NCI-H2081 (cell line): ENCODE data around the gene VTN.

Source experiments
- DNase-seq, 2 experiments: peaks; one replicate each; lab custom pipeline; 2025; lab: John Stamatoyannopoulos, UW

VTN gene

DNA sequence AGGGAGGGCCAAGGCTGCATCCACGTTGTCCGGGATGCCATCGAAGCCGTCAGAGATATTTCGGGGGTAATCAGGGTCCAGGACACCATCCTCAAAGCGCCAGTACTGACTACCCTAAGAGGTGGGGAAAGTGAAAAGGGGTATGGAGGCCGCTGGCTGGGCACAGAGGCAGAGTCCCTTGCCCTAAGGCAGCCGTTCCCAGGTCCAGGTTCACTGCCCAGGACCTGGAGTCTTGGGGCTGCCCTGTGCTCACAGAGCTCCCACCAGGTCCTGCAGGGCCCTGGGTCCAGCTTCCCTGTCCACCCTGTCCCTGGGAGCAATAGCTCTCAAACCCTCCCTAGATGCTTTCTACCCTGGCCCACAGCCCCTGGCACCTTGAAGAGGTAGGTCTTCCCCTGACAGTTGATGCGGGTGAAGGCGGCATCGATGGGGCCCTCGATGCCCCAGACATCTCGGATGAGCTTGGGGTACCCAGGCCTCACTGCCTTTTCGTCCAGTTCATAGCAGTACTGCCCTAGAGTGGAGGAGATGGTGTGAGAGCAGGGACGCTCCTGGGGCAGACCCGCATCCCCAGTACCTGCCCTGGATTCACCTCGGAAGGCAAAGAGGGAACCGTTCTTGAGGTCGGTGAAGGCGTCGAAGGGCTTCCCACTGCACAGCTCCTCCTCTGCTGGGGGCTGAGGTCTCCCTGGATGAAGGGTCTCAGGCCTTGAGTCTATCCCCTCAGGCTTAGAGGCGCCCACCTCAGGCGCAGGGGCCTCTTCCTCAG is 1.0 kb downstream of the VTN start:
- no peak for DNase-seq

DNA sequence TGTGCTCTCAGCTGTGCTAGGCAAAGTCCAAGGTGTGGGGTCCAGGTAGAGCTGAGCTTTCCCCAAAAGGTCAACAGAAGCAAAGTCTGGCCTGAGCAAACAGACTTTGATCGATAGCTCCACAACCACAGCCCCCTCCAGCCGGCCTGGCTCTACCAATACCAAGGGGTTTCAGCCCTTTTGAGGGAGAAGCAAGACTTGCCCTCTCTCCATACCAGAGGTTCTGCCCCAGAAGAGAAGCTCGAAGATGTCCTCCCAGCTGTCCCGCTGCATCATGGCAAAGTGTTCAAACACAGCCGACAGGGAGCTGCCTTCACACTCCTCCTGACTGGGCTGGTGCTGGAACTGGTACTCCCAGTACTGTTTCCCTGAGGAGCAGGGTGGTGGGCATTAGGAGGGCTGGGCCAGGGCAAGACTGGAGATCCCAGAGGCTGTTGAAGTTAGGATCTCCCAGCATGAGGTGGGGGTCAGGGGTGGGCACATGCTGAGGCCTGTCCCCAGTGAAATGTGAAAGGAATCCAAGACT is 1.7 kb downstream of the VTN start:
- DNase-seq = no peak

DNA sequence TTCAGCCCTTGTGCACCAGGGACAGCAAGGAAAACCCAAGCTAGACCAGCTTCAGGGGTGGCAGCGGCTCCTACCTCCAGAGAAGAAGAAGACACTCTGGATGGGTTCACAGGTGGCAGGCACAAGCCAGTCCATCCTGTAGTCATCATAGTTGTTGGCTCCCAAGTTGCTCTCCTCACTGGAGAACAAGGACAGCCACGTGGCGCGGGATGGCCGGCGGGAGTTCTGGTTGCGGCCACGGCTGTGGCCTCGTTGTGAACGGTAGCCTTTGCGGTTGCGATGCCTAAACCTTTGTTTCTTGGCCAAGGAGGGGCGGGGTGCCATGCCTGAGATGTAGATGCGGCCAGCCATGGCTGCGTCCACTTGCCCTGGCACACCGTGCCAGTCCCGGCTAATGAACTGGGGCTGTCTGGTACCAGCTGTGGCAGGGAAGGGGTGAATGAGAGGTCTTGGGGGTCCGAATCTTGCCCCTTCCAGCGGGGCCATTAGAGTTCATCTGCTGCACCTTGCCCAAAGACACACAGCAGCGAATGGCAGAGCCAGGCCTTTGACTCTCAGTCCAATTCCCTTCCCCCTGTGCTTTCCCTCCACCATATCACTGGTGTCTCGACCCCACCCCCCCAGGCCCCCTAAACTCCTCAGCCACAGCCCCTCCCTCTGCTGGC is 2.3 kb downstream of the VTN start:
- no peak for DNase-seq

DNA sequence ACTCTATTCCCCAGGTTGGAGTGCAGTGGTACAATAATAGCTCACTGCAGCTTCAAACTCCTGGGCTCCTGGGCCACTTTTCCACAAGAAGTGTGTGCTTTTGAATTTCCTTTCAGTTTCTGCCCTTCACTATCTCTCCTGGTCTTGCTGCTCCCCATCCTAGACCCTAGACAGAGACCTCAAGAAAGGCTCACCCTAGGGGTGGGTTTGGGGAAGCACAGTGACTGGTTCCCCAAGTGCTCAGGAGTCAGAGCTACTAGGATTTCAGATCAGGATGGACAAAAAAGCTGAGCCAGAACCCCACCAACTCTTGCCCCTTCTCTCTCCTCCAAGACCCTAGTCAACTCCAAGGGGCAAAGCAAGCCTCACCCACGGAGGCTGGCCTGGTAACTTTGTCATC is 3.5 kb downstream of the VTN start:
- DNase-seq = no peak

DNA sequence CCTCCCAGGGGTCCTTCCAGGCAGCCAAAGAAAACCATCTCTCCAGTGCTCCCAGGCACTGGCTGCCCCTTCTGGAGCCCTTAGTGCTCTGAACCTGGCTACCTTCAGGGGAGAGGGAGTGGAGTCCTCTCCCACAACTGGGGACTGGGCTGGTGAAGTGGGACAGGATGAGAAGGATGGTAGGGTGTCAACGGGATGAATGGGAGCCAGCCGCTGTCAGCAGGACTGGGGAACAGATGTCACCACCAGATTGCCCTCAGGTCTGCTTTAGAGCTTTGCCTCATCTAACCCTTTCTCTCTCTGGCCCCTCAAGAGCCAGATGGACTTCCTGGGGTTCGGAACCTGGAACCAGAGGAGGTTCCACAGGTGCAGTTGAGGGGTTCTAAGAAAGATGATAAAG is 4.6 kb downstream of the VTN start:
- DNase-seq = no peak

DNA sequence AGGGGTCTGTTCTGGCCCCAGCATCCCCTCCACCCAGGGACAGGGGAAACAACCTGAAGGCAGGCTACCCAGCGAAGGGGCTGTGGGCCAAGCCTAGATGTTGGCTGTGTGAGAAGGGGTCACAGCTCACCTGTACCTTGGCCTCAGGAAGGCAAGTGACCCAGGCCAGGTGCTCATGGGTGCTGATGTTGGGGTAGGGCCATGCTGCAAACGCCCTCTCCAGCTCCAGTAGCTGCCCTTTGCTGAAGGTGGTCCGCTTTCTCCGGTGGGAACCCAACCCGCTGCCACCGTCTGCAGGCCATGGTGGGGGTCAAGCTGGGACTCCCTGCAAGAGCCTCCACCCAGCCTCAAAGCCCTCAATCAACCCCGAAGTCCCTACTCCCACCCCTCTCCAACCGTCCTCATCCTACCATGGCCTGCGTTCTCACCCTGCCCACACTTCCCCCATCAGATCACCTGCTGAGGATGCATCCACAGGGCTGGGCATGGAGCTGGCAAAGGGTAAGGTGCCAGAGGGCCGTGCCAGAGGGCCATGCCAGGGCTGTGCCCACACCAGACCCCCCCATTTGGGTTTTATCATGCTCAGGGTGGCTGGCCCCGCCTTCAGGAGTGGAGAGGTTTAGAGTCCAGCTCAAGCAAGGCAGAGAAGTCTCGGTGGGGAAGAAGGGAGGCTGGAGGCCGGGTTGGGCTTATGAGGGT is 5.3 kb downstream of the VTN start, which contains the start of gene SEBOX:
Gene SEBOX (minus strand): TSS at position 535 of the 699 bp plus-strand sequence. CDS start 48 bp downstream, at position 487.
- no peak for DNase-seq

DNA sequence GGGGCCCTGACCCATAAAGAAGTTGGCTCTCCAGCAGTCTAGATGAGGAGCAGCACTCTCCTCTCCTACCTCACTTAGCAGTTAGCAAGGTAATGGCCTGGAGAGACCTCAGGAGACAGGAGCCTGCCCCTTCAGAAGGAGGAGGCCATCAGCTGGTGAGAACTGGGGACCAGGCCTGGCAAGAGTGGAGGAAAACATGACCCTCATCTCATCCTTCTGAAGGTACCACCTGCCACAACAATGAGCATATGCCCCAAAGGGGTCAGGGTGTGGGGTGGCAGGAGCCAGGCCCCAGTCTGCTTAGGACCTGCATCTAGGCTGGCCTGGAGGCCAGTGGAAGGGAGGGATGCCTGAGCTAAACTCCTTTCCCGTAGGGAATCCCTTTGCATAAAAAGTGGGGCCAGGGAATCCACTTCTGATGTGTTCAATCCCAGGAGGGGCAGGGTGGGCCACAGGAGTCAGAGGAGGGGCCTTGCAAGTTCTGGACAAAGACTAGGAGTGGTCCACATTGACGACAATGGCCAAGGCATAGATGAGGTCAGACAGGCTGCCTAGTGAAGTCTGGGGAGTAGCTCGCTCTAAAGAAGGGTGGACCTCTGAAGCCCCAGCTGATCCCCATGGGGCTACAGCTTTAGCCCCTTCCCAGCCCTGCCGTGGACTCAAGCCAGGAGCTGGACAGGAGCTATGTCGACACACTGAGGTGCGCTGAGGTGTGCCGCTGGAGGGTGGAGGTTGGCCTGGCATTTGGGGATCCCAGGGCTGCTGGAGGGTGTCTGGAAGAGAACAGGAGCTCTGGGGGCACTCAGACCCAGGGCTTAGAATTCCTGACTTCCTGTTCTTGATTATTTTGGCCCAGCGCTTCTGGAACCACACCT is 6.1 kb downstream of the VTN start:
- DNase-seq = no peak

DNA sequence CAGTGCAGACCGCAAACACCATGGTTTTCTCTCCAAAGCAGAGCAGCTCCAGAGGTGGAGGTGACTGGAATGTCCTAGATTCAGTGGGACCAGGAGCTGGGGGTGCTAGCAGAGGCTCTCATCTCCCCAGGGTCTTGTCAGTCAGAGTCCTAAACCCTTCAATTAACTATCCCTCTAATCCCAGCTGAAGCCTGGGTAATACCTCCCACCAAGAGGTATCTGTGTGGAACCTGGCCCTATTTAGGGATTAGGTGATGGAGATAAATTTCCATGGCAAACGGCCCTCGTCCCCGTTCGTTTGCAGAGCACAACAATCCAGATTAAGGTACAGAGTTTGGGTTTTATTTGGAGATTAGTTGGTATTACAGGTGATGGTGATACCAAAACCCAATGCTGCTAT is 6.9 kb downstream of the VTN start:
- no peak for DNase-seq

DNA sequence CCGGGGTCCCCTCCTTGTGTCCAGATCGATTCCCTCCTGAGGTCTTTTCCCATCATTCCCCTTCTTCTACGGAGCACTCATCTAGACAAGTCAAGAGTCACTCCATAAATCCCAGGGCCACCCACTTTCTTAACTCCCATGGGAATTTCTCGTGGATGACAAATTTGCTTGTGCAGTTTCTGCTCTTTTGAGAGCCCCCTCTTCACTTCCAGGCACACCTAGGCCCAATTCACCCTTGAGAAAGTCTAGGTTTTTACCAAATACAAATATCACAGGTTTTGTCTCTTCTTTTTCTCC is 12.3 kb downstream of the VTN start:
- DNase-seq = no peak

DNA sequence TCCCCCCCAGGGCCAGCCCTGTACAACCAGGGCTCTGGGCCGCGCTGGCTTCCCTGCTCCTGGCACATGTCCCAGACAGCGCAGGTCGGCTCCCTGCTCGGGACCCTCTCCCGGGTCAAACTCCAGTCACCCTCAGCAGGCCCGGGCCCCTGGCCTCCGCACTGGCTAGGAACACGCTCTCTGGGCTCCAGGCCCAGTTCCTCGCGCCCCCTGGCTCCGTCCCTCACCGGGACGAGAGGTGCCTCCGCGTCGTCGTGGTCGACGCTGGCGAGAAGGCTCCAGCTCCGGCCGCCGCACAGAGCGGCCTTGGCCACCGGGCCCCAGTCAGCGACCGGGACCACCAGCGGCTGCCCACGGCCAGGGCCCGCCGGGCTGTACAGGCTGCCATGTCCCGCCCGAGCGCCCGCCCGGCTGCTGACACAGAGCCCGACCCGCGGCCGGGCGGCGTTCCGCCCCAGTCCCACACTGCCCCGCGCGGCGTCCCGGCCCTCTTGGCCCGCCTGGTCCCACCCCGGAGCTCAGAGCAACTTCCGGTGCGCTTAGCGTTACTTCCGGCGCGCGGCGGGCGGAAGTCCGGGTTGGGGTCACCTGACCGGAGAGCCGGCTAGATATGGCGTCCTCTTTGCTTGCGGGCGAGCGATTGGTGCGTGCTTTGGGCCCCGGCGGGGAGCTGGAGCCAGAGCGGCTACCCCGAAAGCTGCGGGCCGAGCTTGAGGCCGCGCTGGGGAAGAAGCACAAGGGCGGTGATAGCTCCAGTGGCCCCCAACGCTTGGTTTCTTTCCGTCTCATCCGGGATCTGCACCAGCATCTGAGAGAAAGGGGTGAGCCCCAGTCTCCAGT is 12.8 kb downstream of the VTN start, which contains the start of gene POLDIP2:
Gene POLDIP2 (minus strand): TSS at position 467 of the 840 bp plus-strand sequence. CDS start 79 bp downstream, at position 388.
- peak; percentile 80 to 90 for DNase-seq

DNA sequence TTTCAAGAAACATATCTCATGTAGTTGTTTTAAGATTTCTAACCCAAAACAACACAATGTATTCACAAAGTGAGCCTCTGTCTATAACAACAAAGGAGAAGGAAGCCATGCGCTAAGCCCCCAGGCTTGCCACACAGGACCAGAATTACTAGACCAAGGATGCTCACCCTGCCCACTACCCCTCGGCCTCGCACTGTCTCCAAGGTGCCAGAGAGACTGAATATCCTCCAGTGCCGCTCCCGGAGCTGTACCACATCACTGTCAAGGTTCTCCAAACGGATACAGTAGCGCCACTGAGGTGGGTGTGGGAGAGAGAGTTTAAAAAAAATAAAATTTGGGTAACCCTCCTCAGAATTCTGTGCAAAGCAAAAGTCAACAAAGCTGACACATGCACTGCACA is 19.8 kb downstream of the VTN start:
- DNase-seq = no peak

DNA sequence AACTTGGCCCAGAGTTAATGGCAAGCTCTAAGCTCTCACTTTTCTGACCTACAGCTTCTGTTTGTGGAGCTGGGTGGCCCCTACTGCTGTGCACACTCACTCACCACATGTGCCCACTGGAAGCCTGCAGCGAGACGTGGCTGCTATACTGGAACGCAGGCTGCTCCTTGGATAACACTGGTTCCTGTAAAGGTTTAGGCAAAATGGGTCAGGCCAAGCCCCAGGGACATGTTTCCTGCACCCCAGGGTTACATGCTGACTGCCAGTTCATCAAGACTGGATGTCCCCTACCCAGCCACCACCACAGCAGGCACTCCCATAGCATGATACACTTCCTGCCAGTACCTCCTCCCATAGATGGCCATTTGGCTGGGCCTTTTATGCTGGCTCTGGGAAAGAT is 21.1 kb downstream of the VTN start:
- no peak for DNase-seq

DNA sequence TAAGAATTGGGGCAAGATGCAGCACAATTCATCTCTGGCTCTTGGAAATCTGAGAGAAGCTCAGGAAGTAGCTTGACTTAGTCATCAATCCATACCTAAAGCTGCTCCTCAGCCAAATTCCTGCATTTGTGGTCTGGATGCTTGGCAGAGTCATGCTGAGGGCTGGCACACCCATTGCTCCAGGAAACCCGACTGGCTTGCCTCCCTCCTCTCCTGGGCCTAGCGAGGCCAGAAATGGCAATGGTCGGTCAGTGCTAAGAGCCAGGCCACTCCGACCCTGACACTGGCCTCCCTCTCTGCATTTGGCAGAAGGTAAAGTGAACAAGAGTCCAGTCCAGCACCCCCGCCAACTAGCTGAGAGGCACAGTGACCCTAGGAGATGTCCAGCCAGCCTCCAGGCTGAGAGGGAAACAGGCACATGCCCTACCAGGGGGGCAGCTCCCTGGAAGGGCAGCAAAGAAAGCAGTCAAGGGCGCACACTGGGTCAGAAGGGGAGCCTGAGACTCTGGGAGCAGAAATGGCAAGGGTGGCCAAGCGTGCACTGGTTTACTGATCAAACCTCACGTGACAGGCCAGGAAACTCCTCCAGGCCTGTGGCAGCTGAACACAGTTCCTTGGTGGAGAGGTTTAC is 22.7 kb downstream of the VTN start:
- no peak for DNase-seq

DNA sequence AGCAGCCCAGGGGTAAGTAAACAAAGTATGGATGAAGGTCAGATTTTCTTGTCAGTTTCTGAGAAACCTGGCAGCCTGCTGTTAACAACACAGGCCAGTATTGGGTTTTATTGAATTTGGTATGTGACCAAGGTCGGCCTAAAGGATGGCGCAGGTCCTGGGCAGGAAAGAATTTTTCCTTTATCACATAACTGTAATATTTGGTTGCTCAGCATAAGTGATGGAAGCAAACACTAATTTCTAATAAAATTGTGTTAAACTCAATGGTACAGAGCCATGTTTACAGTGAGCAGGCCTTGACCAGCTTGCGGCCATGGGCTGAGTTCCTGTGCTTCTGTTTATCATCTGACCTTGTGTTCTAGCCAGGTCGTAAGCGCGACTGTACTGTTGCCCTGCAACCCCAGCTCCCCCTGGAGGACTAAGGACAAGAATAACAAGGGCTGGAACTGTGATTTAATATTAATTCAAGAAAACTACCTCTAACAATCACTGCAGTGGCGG is 23.3 kb downstream of the VTN start:
- DNase-seq = no peak

DNA sequence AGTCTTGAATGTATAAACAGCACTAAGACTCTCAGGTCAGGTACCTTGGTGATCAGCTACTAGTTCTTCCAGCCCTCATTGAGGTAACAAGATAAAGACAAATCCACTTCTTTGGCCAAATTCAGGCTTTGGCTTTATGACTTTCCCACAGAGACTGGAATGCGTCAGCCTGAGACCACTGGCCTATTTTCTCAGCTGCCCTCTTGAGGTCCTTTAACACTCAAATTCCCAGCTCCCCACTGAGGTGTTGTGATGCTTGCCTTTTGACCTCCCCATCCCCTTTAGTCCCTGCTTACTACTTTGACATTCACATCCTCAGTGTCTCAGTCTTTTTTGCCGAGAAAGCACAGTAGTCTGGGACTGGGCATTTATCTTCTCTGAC is 23.9 kb downstream of the VTN start:
- DNase-seq = no peak

DNA sequence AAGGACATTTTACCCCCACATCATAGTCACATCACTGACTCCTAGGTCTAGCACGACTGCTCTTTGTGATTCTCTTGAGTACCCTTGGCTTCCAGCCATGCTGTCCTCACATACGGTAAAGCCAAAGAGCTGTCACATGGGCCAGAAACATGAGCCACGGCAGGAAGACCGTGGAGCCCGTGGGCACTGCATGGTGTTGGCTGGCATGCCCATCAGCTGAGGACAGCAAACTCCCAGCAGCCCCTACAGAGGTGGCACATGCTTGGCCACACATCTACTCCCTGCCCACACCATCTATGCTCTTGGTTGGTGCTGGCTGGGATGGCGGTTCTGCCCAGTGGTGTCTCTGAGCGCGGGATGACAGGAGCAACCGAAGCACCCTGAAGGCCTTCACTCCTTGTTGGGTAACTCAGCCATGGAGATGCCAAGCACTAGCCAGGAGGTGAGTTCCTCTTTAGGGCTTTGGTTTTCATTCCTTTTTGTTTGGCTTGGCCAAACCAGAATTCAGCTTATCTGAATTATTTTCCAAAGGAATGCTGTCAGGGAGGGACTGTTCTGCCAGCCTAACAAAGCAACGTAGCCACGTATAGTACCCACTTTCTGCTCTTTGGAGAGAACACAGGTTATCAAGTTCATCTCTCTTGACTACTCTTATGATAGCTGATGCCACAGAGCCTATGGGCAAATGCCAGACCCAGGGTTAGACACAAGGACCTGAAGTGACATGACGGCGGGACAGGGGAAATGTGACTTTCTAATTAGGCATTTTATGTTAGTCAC is 24.5 kb downstream of the VTN start:
- no peak for DNase-seq

DNA sequence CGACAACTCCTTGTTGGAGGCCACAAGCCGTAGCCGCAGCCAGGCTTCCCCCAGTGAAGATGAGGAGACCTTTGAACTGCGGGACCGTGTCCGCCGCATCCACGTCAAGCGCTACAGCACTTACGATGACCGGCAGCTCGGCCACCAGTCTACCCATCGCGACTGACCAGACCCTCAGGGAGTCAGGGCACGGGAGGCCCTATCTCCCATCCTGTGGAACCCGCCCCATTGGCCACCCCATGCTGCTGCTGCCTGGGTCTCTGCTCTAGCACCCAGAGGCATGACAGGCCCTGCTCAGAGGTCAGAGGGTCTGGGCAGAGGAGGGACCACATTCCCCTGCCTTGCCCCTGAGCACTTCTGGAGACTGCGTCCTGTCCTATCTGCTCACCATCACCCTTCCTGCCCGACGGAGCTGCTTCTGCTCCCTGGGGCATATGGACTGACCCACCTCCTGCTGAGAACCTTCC is 25.6 kb downstream of the VTN start:
- no peak for DNase-seq

DNA sequence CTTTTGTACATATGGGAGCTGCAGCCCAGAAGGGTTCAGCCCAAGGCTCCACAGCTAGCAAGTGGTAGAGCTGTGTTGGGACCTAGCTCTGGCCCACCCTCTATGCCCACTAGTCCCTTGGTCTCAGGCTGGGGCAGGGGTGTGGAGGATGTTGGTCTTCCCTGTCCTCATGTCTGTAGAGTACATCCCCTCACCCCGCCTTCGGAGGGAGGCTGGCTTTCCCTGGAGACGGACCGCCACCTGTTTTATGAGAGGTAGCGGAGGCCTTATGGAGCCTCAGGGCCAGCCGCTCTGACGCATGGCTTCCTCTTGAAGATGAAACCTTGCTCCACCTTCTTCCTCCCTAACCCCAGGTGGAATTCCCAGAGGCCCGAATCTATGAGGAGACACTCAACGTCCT is 26.1 kb downstream of the VTN start:
- no peak for DNase-seq

DNA sequence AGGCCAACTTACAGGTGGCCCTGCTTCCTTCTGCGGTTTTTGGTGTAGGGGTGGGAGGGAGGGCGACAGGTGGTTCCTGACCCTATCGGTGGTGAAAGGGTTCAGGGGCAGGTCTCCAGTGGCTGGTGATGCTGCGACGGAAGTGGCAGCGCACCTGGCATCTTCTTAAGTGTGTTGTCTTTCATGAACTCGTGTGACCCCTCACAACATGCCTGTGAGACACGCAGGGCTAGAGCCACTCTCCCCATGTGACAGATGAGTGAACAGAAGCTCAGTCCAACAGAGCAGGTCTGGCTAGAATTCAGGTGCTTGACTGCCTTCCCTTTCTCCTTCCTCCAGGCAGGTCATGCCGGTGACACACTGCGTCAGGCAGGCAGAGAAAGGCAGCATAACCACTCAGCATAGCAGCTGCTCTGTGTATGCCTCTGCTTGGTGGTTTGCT is 26.6 kb downstream of the VTN start:
- DNase-seq = no peak
